Activated CD4-positive, CD25-positive, alpha-beta regulatory T cell treated with anti-CD3 and anti-CD28 coated beads, Interleukin-2, amount 50 U/mL, for 24 hours (primary cell): ENCODE data around the gene CSRNP2.
"Not testable (repeated sequence)": the region's sequence is repeated elsewhere in the genome, so short reads cannot be mapped to it uniquely, and the experiment has no call there.

ENCODE experiments used
- ATAC-seq, 2 donors: fragments of 150-1000 bp; cut with Tn5 transposase; one replicate each; pipeline ENCODE4 v1.10.0; 2021; ENCODE audit warnings: mild to moderate bottlenecking in 1 of 2, moderate library complexity in 1 of 2

CSRNP2 gene

GRCh38 chr12:51083126-51083833 lies at the start of gene CSRNP2:
TSS of gene CSRNP2 (minus strand) at chr12:51083596. CDS start at chr12:51076561, 7,035 bp downstream.
- ATAC-seq = peak; percentile 100

- ATAC-seq = peak in 1 of 2 donors; percentile 59
Observed at GRCh38 chr12:51132693-51133092, 49.3 kb upstream of the CSRNP2 start.

- ATAC-seq = no peak
Observed at GRCh38 chr12:51131745-51132521, 48.5 kb upstream of the CSRNP2 start.

GRCh38 chr12:51128919-51129318 lies 45.5 kb upstream of the CSRNP2 start:
- ATAC-seq = no peak

- no peak for ATAC-seq
Observed at GRCh38 chr12:51127050-51127729, 43.8 kb upstream of the CSRNP2 start.

- ATAC-seq = no peak
Observed at GRCh38 chr12:51126297-51126696, 42.9 kb upstream of the CSRNP2 start.

GRCh38 chr12:51124504-51124903 lies 41.1 kb upstream of the CSRNP2 start:
- no peak for ATAC-seq

GRCh38 chr12:51122844-51123243 lies 39.4 kb upstream of the CSRNP2 start:
- ATAC-seq = no peak

- no peak for ATAC-seq
Observed at GRCh38 chr12:51118706-51119105, 35.3 kb upstream of the CSRNP2 start.

- ATAC-seq = no peak
Observed at GRCh38 chr12:51115533-51115932, 32.1 kb upstream of the CSRNP2 start.

GRCh38 chr12:51108136-51108535 lies 24.7 kb upstream of the CSRNP2 start:
- no peak for ATAC-seq

- no peak for ATAC-seq
Observed at GRCh38 chr12:51103977-51104376, 20.6 kb upstream of the CSRNP2 start.

GRCh38 chr12:51098611-51099010 lies 15.2 kb upstream of the CSRNP2 start:
- no peak for ATAC-seq

- ATAC-seq = no peak
Observed at GRCh38 chr12:51090705-51091229, 7.4 kb upstream of the CSRNP2 start.

GRCh38 chr12:51087818-51088217 lies 4.4 kb upstream of the CSRNP2 start:
- peak in 1 of 2 donors; percentile 14 for ATAC-seq

GRCh38 chr12:51086933-51087332 lies 3.5 kb upstream of the CSRNP2 start:
- ATAC-seq = no peak

- no peak for ATAC-seq
Observed at GRCh38 chr12:51085757-51086156, 2.4 kb upstream of the CSRNP2 start.

GRCh38 chr12:51082561-51083125 lies 753 bp downstream of the CSRNP2 start:
- ATAC-seq = peak in 1 of 2 donors; percentile 15

GRCh38 chr12:51081421-51081820 lies 2.0 kb downstream of the CSRNP2 start:
- no peak for ATAC-seq

- no peak for ATAC-seq
Observed at GRCh38 chr12:51080136-51080535, 3.3 kb downstream of the CSRNP2 start.

- not testable (repeated sequence) for ATAC-seq
Observed at GRCh38 chr12:51078866-51079265, 4.5 kb downstream of the CSRNP2 start.

- ATAC-seq = not testable (repeated sequence)
Observed at GRCh38 chr12:51078346-51078745, 5.0 kb downstream of the CSRNP2 start.

- ATAC-seq = no peak
Observed at GRCh38 chr12:51077930-51078329, 5.5 kb downstream of the CSRNP2 start.
